IMR-90 (cell line): Measurements from ENCODE around the gene NOG. TPM values are rescaled to one million over a fixed set of nuclear protein-coding genes. Genes with fewer than 3 reads are reported as not detected.

ENCODE experiments used
- ATAC-seq: fragments of 200-7000 bp; cut with Tn5 transposase; 2 replicates; pipeline ENCODE4 v1.9.1; 2020; ENCODE audit warnings: low read depth, mild to moderate bottlenecking, moderate library complexity
- BruUV-seq: library from RNA; stranded (reverse); fragments of 400-500 nt; replicated peaks from 2 replicates; lab custom pipeline; 2021; lab: Mats Ljungman, UMichigan
- CTCF ChIA-PET: fragments of 300-600 bp; formaldehyde crosslinking; extraction: SDS; loops from one replicate; lab custom pipeline; 2021; ENCODE audit warnings: antibody characterized with exemption; lab: Yijun Ruan, JAX
- POLR2A ChIA-PET: fragments of 300-600 bp; sonication (Branson Sonifier 250); formaldehyde crosslinking; loops from one replicate; lab custom pipeline; 2022; ENCODE audit warnings: antibody characterized with exemption; ENCODE audit not compliant: unreplicated experiment; lab: Charles Lee
- DNase-seq: peaks from one replicate; pipeline ENCODE4 v3.0.0; 2013
- H2AFZ ChIP-seq: replicated peaks from 2 replicates; pipeline ENCODE3; 2013; ENCODE audit warnings: low read length, mild to moderate bottlenecking; ENCODE audit not compliant: poor library complexity
- H2AK5ac ChIP-seq: 2 replicates; pipeline ENCODE4 v1.6.1; 2013; ENCODE audit warnings: low read depth, low read length, inconsistent platforms
- H2AK9ac ChIP-seq: replicated peaks from 2 replicates; pipeline ENCODE3; 2013; ENCODE audit warnings: mild to moderate bottlenecking, low read depth, low read length, moderate library complexity; ENCODE audit not compliant: poor library complexity
- H2BK120ac ChIP-seq: 2 replicates; pipeline ENCODE4 v1.6.1; 2013; ENCODE audit warnings: low read depth, low read length, inconsistent platforms
- H2BK15ac ChIP-seq: 3 replicates; pipeline ENCODE4 v1.6.1; 2013; ENCODE audit warnings: low read depth, low read length, inconsistent platforms
- H2BK20ac ChIP-seq: 2 replicates; pipeline ENCODE4 v1.6.1; 2013; ENCODE audit warnings: low read depth, mild to moderate bottlenecking, inconsistent platforms, low read length, moderate library complexity
- H2BK5ac ChIP-seq: 2 replicates; pipeline ENCODE4 v1.6.1; 2013; ENCODE audit warnings: mild to moderate bottlenecking, low read depth, low read length, inconsistent platforms; ENCODE audit not compliant: poor library complexity, severe bottlenecking
- H3K14ac ChIP-seq: replicated peaks from 2 replicates; pipeline ENCODE4 v1.6.1; 2013; ENCODE audit warnings: low read depth, low read length, inconsistent platforms
- H3K18ac ChIP-seq: 2 replicates; pipeline ENCODE4 v1.6.1; 2013; ENCODE audit warnings: low read depth, low read length, control low read depth
- H3K23ac ChIP-seq: 2 replicates; pipeline ENCODE4 v1.6.1; 2013; ENCODE audit warnings: low read depth, low read length, inconsistent platforms
- H3K27ac ChIP-seq: 2 replicates; pipeline ENCODE4 v1.5.1; 2013; ENCODE audit warnings: mild to moderate bottlenecking, control low read depth, low read length; ENCODE audit not compliant: insufficient read depth
- H3K27me3 ChIP-seq: 2 replicates; pipeline ENCODE4 v1.6.1; 2013; ENCODE audit warnings: low read length; ENCODE audit not compliant: control insufficient read depth, insufficient read depth
- H3K36me3 ChIP-seq: 2 replicates; pipeline ENCODE4 v1.6.1; 2013; ENCODE audit warnings: low read length, mixed read lengths; ENCODE audit not compliant: control insufficient read depth, insufficient read depth
- H3K4ac ChIP-seq: 2 replicates; pipeline ENCODE4 v1.6.1; 2013; ENCODE audit warnings: low read depth, low read length, inconsistent platforms
- H3K4me1 ChIP-seq: 2 replicates; pipeline ENCODE4 v1.6.1; 2013; ENCODE audit warnings: low read length, mixed read lengths; ENCODE audit not compliant: control insufficient read depth, insufficient read depth
- H3K4me2 ChIP-seq: 2 replicates; pipeline ENCODE4 v1.6.1; 2013; ENCODE audit warnings: low read depth, mild to moderate bottlenecking, control low read depth, low read length, moderate library complexity
- H3K4me3 ChIP-seq: 2 replicates; pipeline ENCODE4 v1.5.1; 2013; ENCODE audit warnings: low read depth, mild to moderate bottlenecking, control low read depth, low read length, moderate library complexity; ENCODE audit not compliant: insufficient read depth
- H3K56ac ChIP-seq: 2 replicates; pipeline ENCODE4 v1.6.1; 2013; ENCODE audit warnings: low read length, inconsistent platforms; ENCODE audit not compliant: insufficient read depth; ENCODE audit errors: extremely low read depth
- H3K79me1 ChIP-seq, 2 experiments: 2 replicates each; pipeline ENCODE4 v1.6.1; 2013; ENCODE audit warnings: low read length in 2 of 2, inconsistent platforms in 1 of 2, low read depth in 1 of 2
- H3K9ac ChIP-seq: 2 replicates; pipeline ENCODE4 v1.6.1; 2013; ENCODE audit warnings: low read depth, low read length, control low read depth
- H3K9me1 ChIP-seq: 2 replicates; pipeline ENCODE4 v1.6.1; 2013; ENCODE audit warnings: low read length, inconsistent platforms; ENCODE audit not compliant: insufficient read depth
- H3K9me3 ChIP-seq: 2 replicates; pipeline ENCODE4 v1.6.1; 2013; ENCODE audit warnings: low read length; ENCODE audit not compliant: control insufficient read depth, insufficient read depth
- H4K20me1 ChIP-seq: 2 replicates; pipeline ENCODE4 v1.6.1; 2013; ENCODE audit warnings: low read length, inconsistent platforms; ENCODE audit not compliant: insufficient read depth
- H4K5ac ChIP-seq: 2 replicates; pipeline ENCODE4 v1.6.1; 2013; ENCODE audit warnings: mild to moderate bottlenecking, low read depth, low read length, control low read depth
- H4K8ac ChIP-seq, 2 experiments: 2 replicates each; pipeline ENCODE4 v1.6.1; 2013; ENCODE audit warnings: low read depth in 2 of 2, low read length in 2 of 2, control low read depth in 1 of 2, inconsistent platforms in 1 of 2
- H4K91ac ChIP-seq: 2 replicates; pipeline ENCODE4 v1.6.1; 2013; ENCODE audit warnings: low read depth, low read length, inconsistent platforms; ENCODE audit not compliant: insufficient read depth
- BHLHE40 ChIP-seq: fragments of 150-350 bp; IDR thresholded peaks from 2 replicates; pipeline ENCODE4 v1.6.1; 2016; ENCODE audit warnings: mild to moderate bottlenecking, low read depth, low read length
- CEBPB ChIP-seq: IDR thresholded peaks from 2 replicates; pipeline ENCODE4 v1.6.1; 2012; ENCODE audit warnings: low read depth, low read length, improper control_type of control experiment
- CHD1 ChIP-seq: IDR thresholded peaks from 2 replicates; pipeline ENCODE4 v1.6.1; 2012; ENCODE audit warnings: low read depth, low read length, improper control_type of control experiment
- CTCF ChIP-seq: conservative IDR thresholded peaks from 2 replicates; pipeline ENCODE4 v1.5.1; 2012; ENCODE audit warnings: mild to moderate bottlenecking, low read depth, low read length, improper control_type of control experiment
- ELK1 ChIP-seq: fragments of 150-350 bp; IDR thresholded peaks from 2 replicates; pipeline ENCODE4 v1.6.1; 2016; ENCODE audit warnings: low read depth, mild to moderate bottlenecking, low read length, moderate library complexity, borderline replicate concordance
- FOS ChIP-seq: fragments of 150-350 bp; IDR thresholded peaks from 2 replicates; pipeline ENCODE4 v1.6.1; 2016; ENCODE audit warnings: low read depth, low read length
- MAFK ChIP-seq: IDR thresholded peaks from 2 replicates; pipeline ENCODE4 v1.6.1; 2012; ENCODE audit warnings: low read depth, low read length, improper control_type of control experiment
- MAZ ChIP-seq: IDR thresholded peaks from 2 replicates; pipeline ENCODE4 v1.6.1; 2012; ENCODE audit warnings: low read depth, mild to moderate bottlenecking, low read length, improper control_type of control experiment, moderate library complexity, borderline replicate concordance
- MXI1 ChIP-seq: IDR thresholded peaks from 2 replicates; pipeline ENCODE4 v1.6.1; 2012; ENCODE audit warnings: low read depth, mild to moderate bottlenecking, low read length, moderate library complexity, borderline replicate concordance
- NFE2L2 ChIP-seq: fragments of 150-350 bp; IDR thresholded peaks from 2 replicates; pipeline ENCODE4 v1.6.1; 2016; ENCODE audit warnings: low read depth, mild to moderate bottlenecking, low read length
- POLR2A ChIP-seq: IDR thresholded peaks from 2 replicates; pipeline ENCODE4 v1.6.1; 2012; ENCODE audit warnings: mild to moderate bottlenecking, low read depth, low read length
- RAD21 ChIP-seq: IDR thresholded peaks from 2 replicates; pipeline ENCODE4 v1.6.1; 2012; ENCODE audit warnings: low read length, improper control_type of control experiment
- RCOR1 ChIP-seq: IDR thresholded peaks from 2 replicates; pipeline ENCODE4 v1.6.1; 2012; ENCODE audit warnings: mild to moderate bottlenecking, low read length, improper control_type of control experiment; ENCODE audit not compliant: insufficient replicate concordance
- RFX5 ChIP-seq: IDR thresholded peaks from 2 replicates; pipeline ENCODE4 v1.8.0; 2012; ENCODE audit warnings: low read depth, mild to moderate bottlenecking, low read length, moderate library complexity
- SMC3 ChIP-seq: fragments of 150-350 bp; IDR thresholded peaks from 2 replicates; pipeline ENCODE4 v1.6.1; 2016; ENCODE audit warnings: low read depth, mild to moderate bottlenecking, antibody characterized with exemption, low read length, moderate library complexity
- USF2 ChIP-seq: fragments of 150-350 bp; IDR thresholded peaks from 2 replicates; pipeline ENCODE4 v1.6.1; 2017; ENCODE audit warnings: mild to moderate bottlenecking, antibody characterized with exemption, low read length, low read depth
- WGBS, 2 experiments: methylation state at CpG; one replicate each; pipeline versions ENCODE4 v1.1.5 to v1.1.7; 2013; ENCODE audit warnings: missing lambda C conversion rate in 2 of 2; ENCODE audit not compliant: insufficient read length in 1 of 2; ENCODE audit errors: extremely low coverage in 2 of 2; 5-methylcytosine and 5-hydroxymethylcytosine counted together
- dilution Hi-C: fragments of 300-500 bp; cut with HindIII; formaldehyde crosslinking; loops from one replicate; pipeline ENCODE4 v1.14.3; 2018; ENCODE audit warnings: low sequenced_read_pairs; ENCODE audit not compliant: unreplicated experiment
- in situ Hi-C: fragments of 300-500 bp; cut with MboI; formaldehyde crosslinking; loops from 3 replicates; pipeline ENCODE4 v1.14.3; 2019; ENCODE audit warnings: low sequenced_read_pairs, inconsistent platforms, mixed read lengths
- intact Hi-C: fragments of 100-400 bp; cut with micrococcal nuclease; formaldehyde crosslinking; loops from 2 replicates; pipeline ENCODE4 v1.10.0; 2022
- polyA plus RNA-seq, 3 experiments: library from polyadenylated mRNA; depleted of rRNA; stranded (reverse); fragments of >200 nt; gene quantifications; 2 replicates each; pipeline ENCODE4 v1.2.3, GENCODE V29; 2012; ENCODE audit warnings: low replicate concordance in 1 of 3
- total RNA-seq: library from RNA; depleted of rRNA; stranded (reverse); fragments of >200 nt; gene quantifications from 2 replicates; pipeline ENCODE4 v1.2.3, GENCODE V29; 2012

NOG gene
- total and polyA plus RNA-seq, 2 of the 4 experiments (the other 2 are of a cell fraction) = 11.7 to 13.1 TPM

GRCh38 chr17:56642424-56642823, 48.9 kb downstream of the NOG start:
- Histone ChIP-seq H3K9ac (no peak overlapping the region), H3K36me3 (no peaks in the 10 kb centered on the region), H2AK9ac (no peak overlapping the region), H3K4me2 (no peak overlapping the region), H2AFZ (no peak overlapping the region), H4K8ac (no peak overlapping the region), H3K4ac (no peak overlapping the region), H3K14ac (no peak overlapping the region), H4K91ac (no peak overlapping the region), H2BK120ac (no peak overlapping the region), H2BK5ac (no peak overlapping the region), H3K79me1 (no peaks in the 10 kb centered on the region), H3K27ac (no peak overlapping the region), H2AK5ac (no peak overlapping the region), H3K9me1 (no peaks in the 10 kb centered on the region), H3K23ac (no peak overlapping the region), H3K27me3 (peaks cover 20% of the 10 kb centered on the region), H4K20me1 (no peaks in the 10 kb centered on the region), H2BK15ac (no peak overlapping the region), H2BK20ac (no peak overlapping the region), H4K5ac (no peak overlapping the region), H3K4me3 (no peak overlapping the region), H3K18ac (no peak overlapping the region), H3K4me1 (no peaks in the 10 kb centered on the region), H3K9me3 (no peaks in the 10 kb centered on the region), H3K56ac (no peak overlapping the region)
- ChIA-PET POLR2A (no interaction called here), CTCF (no interaction called here)
- WGBS, 2 experiments = no CpG with 5 or more reads among the region's 3 CpGs
- in situ Hi-C loops (no loop called here), dilution Hi-C loops (no loop called here), intact Hi-C loops (no loop called here)
- TF ChIP-seq SMC3 (no peak), CTCF (no peak), FOS (no peak), RFX5 (no peak), RAD21 (no peak), NFE2L2 (no peak), MXI1 (no peak), BHLHE40 (no peak), RCOR1 (no peak), MAFK (no peak), ELK1 (no peak), POLR2A (no peak), CEBPB (no peak), MAZ (no peak), USF2 (no peak; the same call in 1 of the 2 replicates), CHD1 (no peak)
- DNase-seq (no peak), ATAC-seq (no peak)
- no TSS peak for BruUV-seq
